Body of pancreas (tissue), 4 donors: Measurements from ENCODE around the gene ITPK1.

ENCODE experiments used
- POLR2A ChIP-seq, 3 donors: fragments of 450-650 bp; IDR thresholded peaks; one replicate each; pipeline ENCODE4 v1.6.1; 2016; ENCODE audit warnings: antibody characterized with exemption in 3 of 3, mild to moderate bottlenecking in 2 of 3
- TF ChIP-seq, protein P1 (sequence below), 7 experiments: fragments of 450-650 bp in 4 of 7; fragments of 200-600 bp in 3 of 7; sonication (generic) in 3 of 7; IDR thresholded peaks; one replicate each; pipeline ENCODE4 v1.5.1; 2016 to 2019; ENCODE audit warnings: antibody characterized with exemption in 7 of 7

DNA sequence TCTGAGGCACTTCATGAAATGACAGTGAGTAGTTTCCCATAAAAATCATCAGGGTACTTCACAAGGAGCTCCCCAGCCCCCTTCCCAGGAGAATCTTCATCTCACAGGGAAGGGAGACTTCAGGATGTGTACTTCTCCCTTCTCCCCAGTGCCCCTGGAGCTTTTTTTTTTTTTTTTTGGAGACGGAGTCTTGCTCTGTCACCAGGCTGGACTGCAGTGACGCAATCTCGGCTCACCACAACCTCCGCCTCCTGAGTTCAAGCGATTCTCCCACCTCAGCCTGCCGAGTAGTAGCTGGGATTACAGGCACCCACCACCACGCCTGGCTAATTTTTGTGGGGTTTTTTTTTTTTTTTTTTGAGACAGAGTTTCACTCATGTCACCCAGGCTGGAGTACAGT, 10.4 kb downstream of the ITPK1 start:
- TF ChIP-seq, protein P1, sequence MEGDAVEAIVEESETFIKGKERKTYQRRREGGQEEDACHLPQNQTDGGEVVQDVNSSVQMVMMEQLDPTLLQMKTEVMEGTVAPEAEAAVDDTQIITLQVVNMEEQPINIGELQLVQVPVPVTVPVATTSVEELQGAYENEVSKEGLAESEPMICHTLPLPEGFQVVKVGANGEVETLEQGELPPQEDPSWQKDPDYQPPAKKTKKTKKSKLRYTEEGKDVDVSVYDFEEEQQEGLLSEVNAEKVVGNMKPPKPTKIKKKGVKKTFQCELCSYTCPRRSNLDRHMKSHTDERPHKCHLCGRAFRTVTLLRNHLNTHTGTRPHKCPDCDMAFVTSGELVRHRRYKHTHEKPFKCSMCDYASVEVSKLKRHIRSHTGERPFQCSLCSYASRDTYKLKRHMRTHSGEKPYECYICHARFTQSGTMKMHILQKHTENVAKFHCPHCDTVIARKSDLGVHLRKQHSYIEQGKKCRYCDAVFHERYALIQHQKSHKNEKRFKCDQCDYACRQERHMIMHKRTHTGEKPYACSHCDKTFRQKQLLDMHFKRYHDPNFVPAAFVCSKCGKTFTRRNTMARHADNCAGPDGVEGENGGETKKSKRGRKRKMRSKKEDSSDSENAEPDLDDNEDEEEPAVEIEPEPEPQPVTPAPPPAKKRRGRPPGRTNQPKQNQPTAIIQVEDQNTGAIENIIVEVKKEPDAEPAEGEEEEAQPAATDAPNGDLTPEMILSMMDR (IDR thresholded peaks at IDR 0.05), result no peak
- TF ChIP-seq POLR2A (IDR thresholded peaks at IDR 0.05), result no peak
